Central memory CD8-positive, alpha-beta T cell (primary cell): Measurements from ENCODE around the gene PLEKHG3.
A peak's percentile ranks its signal among the peaks of the same experiment; 100 is the strongest.

Source experiments
- ATAC-seq: fragments of 150-1000 bp; cut with Tn5 transposase; replicated peaks from 2 replicates; pipeline ENCODE4 v1.10.0; 2022; ENCODE audit warnings: mild to moderate bottlenecking, moderate FRiP score, moderate number of reproducible peaks; ENCODE audit not compliant: poor library complexity, severe bottlenecking; ENCODE audit errors: extremely low read depth
- DNase-seq, 2 donors: peaks; one replicate each; pipeline ENCODE4 v3.0.0; 2021; ENCODE audit warnings: low spot score in 2 of 2
- H3K27ac Mint-ChIP-seq: one replicate; pipeline ENCODE4 v1.8.0; 2022; ENCODE audit warnings: low read depth, mild to moderate bottlenecking, moderate library complexity, mixed read lengths
- H3K27me3 Mint-ChIP-seq: one replicate; pipeline ENCODE4 v1.8.0; 2022; ENCODE audit warnings: mixed read lengths
- H3K36me3 Mint-ChIP-seq: one replicate; pipeline ENCODE4 v1.8.0; 2022; ENCODE audit warnings: mild to moderate bottlenecking, moderate library complexity, mixed read lengths; ENCODE audit not compliant: insufficient read depth
- H3K4me1 Mint-ChIP-seq: one replicate; pipeline ENCODE4 v1.8.0; 2022; ENCODE audit warnings: mixed read lengths
- H3K4me3 Mint-ChIP-seq: one replicate; pipeline ENCODE4 v1.8.0; 2022; ENCODE audit warnings: mild to moderate bottlenecking, moderate library complexity, mixed read lengths
- H3K9me3 Mint-ChIP-seq: one replicate; pipeline ENCODE4 v1.8.0; 2022; ENCODE audit warnings: mixed read lengths

Gene PLEKHG3

GRCh38 chr14:64715146-64715627 lies 11.0 kb downstream of the PLEKHG3 start:
- Mint-ChIP-seq H3K36me3 (peaks cover 4% of the 10 kb centered on the region), H3K4me1 (peaks cover 74% of the 10 kb centered on the region), H3K4me3 (peak overlapping the region; percentile 28), H3K27me3 (peaks cover 11% of the 10 kb centered on the region), H3K27ac (no peak overlapping the region), H3K9me3 (peaks cover 11% of the 10 kb centered on the region)
- no peak for ATAC-seq
- no peak for DNase-seq

DNA sequence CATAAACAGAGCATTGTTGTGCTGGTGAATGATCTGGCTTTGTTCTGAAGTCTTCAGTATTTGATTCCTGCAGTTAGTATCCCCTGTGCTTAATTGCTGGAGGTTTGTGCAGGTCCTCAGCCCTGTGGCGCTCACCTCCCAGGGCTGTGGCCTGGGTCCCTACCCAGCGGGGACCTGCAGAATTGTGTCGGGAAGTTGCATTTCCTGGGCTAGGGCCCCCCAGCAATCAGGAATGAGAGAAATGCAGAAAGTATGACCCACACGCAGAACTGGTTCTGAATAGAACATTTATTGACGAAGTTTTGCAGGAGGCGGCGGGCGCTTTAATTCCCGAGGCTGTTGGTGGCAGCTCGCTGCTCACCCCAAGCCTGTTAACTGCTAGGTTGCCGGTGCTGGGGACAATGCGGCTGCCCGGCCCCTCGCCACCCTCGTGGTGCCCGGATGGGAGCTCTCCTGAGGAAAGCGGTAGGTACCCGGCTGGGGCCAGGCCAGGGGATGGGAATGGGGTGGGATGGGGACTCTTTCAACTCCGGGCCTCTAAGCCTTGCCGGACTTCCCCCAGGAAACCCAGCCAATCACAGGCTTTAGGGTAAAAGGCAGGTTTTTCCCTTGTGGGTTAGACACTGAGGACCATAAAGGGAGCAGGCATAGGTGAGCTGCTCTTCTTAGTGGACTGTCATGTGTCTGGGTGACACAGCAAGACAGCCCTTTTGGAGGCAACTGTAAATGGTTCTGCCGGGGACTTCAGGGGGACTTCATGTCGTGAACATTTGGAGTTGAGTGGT lies 11.6 kb downstream of the PLEKHG3 start:
- Mint-ChIP-seq H3K27ac (peak overlapping the region; percentile 56), H3K27me3 (peaks cover 11% of the 10 kb centered on the region), H3K9me3 (peaks cover 11% of the 10 kb centered on the region), H3K4me3 (no peak overlapping the region), H3K36me3 (peaks cover 4% of the 10 kb centered on the region), H3K4me1 (peaks cover 77% of the 10 kb centered on the region)
- ATAC-seq (no peak), DNase-seq (no peak)

DNA sequence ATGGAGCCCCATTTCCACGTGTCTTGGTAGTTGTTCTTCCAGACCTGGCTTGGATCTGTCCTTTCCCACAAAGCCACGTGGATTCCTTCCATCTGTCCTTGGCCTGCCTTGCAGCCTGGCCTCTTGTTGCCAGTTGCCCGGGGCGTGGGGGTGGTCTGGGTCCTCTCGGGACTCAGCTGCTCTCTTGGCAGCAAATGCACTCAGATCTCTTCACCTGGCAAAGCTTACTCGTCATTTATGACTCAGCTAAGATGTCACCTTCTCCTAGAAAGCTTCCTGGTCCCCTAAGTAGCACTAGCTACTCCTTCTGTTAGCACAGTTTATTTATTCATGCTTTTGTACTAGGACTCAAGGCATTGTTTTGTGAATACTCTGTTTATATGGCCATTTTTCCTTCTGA lies 13.6 kb downstream of the PLEKHG3 start:
- peak overlapping the region; percentile 19 for H3K4me3 Mint-ChIP-seq
- H3K27me3 Mint-ChIP-seq = peaks cover 8% of the 10 kb centered on the region
- peak overlapping the region; percentile 86 for H3K27ac Mint-ChIP-seq
- peaks cover 83% of the 10 kb centered on the region for H3K4me1 Mint-ChIP-seq
- ATAC-seq (no peak), DNase-seq (no peak)
- H3K9me3 Mint-ChIP-seq = peaks cover 10% of the 10 kb centered on the region
- H3K36me3 Mint-ChIP-seq = peaks cover 5% of the 10 kb centered on the region

DNA sequence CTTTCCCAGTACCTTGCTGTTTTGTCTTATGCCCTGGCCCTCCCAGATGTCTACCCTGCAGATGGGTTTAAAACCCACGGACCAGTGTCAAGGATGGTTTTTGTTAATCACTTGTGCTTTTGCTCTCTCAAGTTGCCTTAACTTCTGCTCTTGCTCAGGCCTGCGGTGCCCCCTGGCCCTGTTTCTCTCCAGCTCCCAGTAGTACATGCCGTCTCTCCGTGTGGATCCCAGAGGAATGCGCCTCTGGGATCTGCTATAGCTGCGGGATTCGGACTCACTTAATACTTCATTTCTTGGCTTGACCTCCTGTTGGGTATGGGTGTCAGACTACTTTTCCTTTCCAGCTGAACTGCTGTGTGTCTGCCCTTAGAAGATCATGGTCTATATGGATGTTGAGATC lies 14.5 kb downstream of the PLEKHG3 start:
- no peak for DNase-seq
- Mint-ChIP-seq H3K4me3 (no peak overlapping the region), H3K9me3 (peaks cover 1% of the 10 kb centered on the region), H3K27ac (no peak overlapping the region), H3K27me3 (no peaks in the 10 kb centered on the region), H3K4me1 (peaks cover 81% of the 10 kb centered on the region), H3K36me3 (peaks cover 1% of the 10 kb centered on the region)
- ATAC-seq = no peak

DNA sequence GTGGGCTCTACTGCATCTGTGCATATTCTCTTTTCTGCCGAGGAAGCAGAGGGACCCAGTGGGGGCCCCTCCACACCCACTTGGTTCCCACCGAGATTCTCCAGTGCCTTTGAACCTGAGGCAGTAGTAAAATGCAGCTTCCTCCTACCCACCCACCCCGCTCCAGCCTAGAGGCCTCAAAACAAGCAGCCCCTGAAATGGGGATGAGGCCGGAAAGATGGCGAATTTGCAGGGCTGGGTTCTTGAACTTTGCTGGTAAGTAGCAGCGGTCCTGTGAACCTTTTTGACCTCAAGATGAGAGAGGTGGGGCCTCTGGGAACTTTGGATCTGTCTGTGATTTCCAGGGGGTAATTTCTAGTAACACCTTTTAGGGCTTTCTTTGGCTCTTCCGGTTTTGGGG lies 15.4 kb downstream of the PLEKHG3 start:
- H3K4me1 Mint-ChIP-seq = peaks cover 81% of the 10 kb centered on the region
- peak overlapping the region; percentile 69 for H3K27ac Mint-ChIP-seq
- H3K36me3 Mint-ChIP-seq = peaks cover 1% of the 10 kb centered on the region
- no peak for ATAC-seq
- H3K9me3 Mint-ChIP-seq = no peaks in the 10 kb centered on the region
- no peaks in the 10 kb centered on the region for H3K27me3 Mint-ChIP-seq
- no peak overlapping the region for H3K4me3 Mint-ChIP-seq
- no peak for DNase-seq

- peaks cover 81% of the 10 kb centered on the region for H3K4me1 Mint-ChIP-seq
- DNase-seq (no peak), ATAC-seq (no peak)
- H3K9me3 Mint-ChIP-seq = no peaks in the 10 kb centered on the region
- peaks cover 1% of the 10 kb centered on the region for H3K36me3 Mint-ChIP-seq
- H3K27me3 Mint-ChIP-seq = no peaks in the 10 kb centered on the region
- H3K27ac Mint-ChIP-seq = peak overlapping the region; percentile 69
- no peak overlapping the region for H3K4me3 Mint-ChIP-seq
These were observed 15.9 kb downstream of the PLEKHG3 start for GRCh38 chr14:64720131-64720576.

- Mint-ChIP-seq H3K36me3 (peaks cover 1% of the 10 kb centered on the region), H3K27me3 (no peaks in the 10 kb centered on the region), H3K9me3 (no peaks in the 10 kb centered on the region), H3K4me1 (peaks cover 78% of the 10 kb centered on the region), H3K4me3 (no peak overlapping the region), H3K27ac (peak overlapping the region; percentile 68)
- ATAC-seq = no peak
- DNase-seq = no peak
These were observed 17.2 kb downstream of the PLEKHG3 start for GRCh38 chr14:64721391-64721791.

DNA sequence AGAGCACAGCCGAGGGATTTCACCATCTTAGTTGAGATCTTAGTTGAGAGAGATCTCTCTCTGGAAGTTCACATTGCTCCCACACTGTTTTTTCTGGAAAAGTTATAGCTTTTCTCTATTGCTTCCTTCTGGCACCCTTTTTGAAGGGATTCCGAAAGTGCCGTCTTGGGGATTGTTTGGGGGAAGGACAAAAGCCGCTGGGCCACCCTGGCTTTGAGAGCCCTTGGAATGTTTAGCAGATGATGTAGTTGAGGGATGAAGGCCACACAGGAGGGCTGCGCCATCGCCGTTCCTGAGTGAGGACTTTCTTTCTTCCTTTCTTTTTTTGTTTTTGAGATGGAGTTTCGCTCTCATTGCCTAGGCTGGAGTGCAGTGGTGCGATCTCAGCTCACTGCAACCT lies 17.7 kb downstream of the PLEKHG3 start:
- Mint-ChIP-seq H3K4me3 (peak overlapping the region; percentile 76), H3K27ac (peak overlapping the region; percentile 68), H3K4me1 (peaks cover 77% of the 10 kb centered on the region), H3K36me3 (peaks cover 1% of the 10 kb centered on the region), H3K27me3 (no peaks in the 10 kb centered on the region), H3K9me3 (no peaks in the 10 kb centered on the region)
- no peak for ATAC-seq
- no peak for DNase-seq

DNA sequence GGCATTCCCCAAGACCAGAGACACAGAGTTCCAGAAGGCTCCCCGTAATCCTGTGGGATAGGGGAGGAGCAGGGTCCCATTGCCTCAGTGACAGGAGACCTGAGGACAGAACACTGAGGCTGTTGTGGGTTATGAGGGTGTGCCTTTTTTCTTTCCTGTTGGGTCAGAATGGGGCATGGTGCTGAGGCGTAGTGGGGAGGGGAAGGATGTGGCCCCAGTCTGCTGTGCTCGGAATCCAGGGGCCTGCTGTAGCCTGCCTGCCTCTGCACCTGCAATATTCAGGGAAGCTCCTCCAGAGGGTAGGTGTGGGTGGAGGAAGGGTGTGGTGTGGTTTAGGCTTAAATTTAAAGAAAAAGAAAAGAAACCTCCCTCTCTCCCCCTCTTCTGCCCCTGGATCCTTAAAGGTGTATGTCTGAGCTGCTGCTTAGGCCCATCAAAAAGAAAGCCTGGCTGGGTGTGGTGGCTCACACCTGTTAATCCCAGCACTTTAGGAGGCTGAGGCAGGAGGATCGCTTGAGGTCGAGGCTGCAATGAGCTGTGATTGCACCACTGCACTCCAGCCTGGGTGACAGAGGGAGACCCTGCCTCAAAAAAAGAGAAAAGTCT lies 18.7 kb downstream of the PLEKHG3 start:
- Mint-ChIP-seq H3K4me1 (peaks cover 73% of the 10 kb centered on the region), H3K27ac (peak overlapping the region; percentile 68), H3K4me3 (peak overlapping the region; percentile 76), H3K9me3 (no peaks in the 10 kb centered on the region), H3K27me3 (no peaks in the 10 kb centered on the region), H3K36me3 (peaks cover 1% of the 10 kb centered on the region)
- peak; percentile 86 for ATAC-seq
- DNase-seq = peak in 1 of 2 donors; percentile 29

GRCh38 chr14:64723691-64724577 lies 19.7 kb downstream of the PLEKHG3 start:
- Mint-ChIP-seq H3K4me3 (peak overlapping the region; percentile 76), H3K9me3 (no peaks in the 10 kb centered on the region), H3K27ac (peak overlapping the region; percentile 90), H3K36me3 (peaks cover 1% of the 10 kb centered on the region), H3K27me3 (no peaks in the 10 kb centered on the region), H3K4me1 (peaks cover 72% of the 10 kb centered on the region)
- DNase-seq (no peak), ATAC-seq (peak; percentile 64)

- peak overlapping the region; percentile 90 for H3K27ac Mint-ChIP-seq
- DNase-seq (no peak), ATAC-seq (no peak)
- H3K27me3 Mint-ChIP-seq = no peaks in the 10 kb centered on the region
- no peaks in the 10 kb centered on the region for H3K9me3 Mint-ChIP-seq
- peak overlapping the region; percentile 76 for H3K4me3 Mint-ChIP-seq
- H3K4me1 Mint-ChIP-seq = peaks cover 75% of the 10 kb centered on the region
- peaks cover 4% of the 10 kb centered on the region for H3K36me3 Mint-ChIP-seq
These were observed 20.3 kb downstream of the PLEKHG3 start for GRCh38 chr14:64724578-64724930.

DNA sequence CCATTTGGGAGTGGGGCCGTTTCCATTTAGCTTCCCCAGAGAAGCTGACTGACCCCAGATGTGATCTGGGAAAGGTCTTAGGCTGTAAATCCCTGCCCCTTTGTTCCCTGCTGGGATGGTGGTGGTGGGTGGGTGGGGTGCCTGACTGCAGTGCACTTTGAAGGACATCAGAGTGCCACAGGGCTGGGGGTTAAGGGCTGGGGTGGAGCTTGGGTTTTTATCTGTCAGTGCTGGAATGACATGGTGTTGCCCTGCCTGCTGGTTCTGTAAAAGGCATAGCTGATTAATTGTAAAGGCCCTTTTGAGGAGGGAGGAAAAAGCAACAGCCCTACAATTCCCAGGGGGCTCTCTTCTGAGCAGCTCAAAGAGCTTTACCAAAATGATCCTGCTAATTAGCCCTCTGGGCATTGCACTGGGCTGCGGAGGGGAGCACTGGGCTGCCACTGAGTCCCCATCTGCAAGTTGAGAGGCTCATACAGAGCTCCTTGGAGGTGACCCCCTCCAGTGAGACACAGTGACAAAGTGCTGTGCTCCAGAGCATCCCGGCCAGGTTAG lies 21.1 kb downstream of the PLEKHG3 start:
- no peaks in the 10 kb centered on the region for H3K9me3 Mint-ChIP-seq
- H3K4me1 Mint-ChIP-seq = peaks cover 77% of the 10 kb centered on the region
- no peak for DNase-seq
- peak overlapping the region; percentile 76 for H3K4me3 Mint-ChIP-seq
- H3K36me3 Mint-ChIP-seq = peaks cover 4% of the 10 kb centered on the region
- peak overlapping the region; percentile 78 for H3K27ac Mint-ChIP-seq
- H3K27me3 Mint-ChIP-seq = no peaks in the 10 kb centered on the region
- ATAC-seq = no peak
